HepG2 (cell line): Measurements from ENCODE around the gene ANKHD1.

ENCODE experiments used
- KAT2B ChIP-seq: fragments of 150-350 bp; IDR thresholded peaks from 2 replicates; pipeline ENCODE4 v1.6.1; 2014; ENCODE audit warnings: low read depth, low read length, borderline replicate concordance
- MTF1 ChIP-seq: sonication (generic); formaldehyde crosslinking; IDR thresholded peaks from 2 replicates; pipeline ENCODE4 v1.5.0; 2020; ENCODE audit warnings: missing genetic modification reagents
- POLR2AphosphoS2 ChIP-seq: IDR thresholded peaks from 2 replicates; pipeline ENCODE4 v1.6.1; 2011; ENCODE audit warnings: low read depth, low read length, improper control_type of control experiment
- SIN3A ChIP-seq: IDR thresholded peaks from 2 replicates; pipeline ENCODE4 v1.6.1; 2011; ENCODE audit warnings: low read depth, mild to moderate bottlenecking, control low read depth, low read length, borderline replicate concordance
- SP2 ChIP-seq: sonication (generic); formaldehyde crosslinking; IDR thresholded peaks from 2 replicates; pipeline ENCODE4 v1.5.1; 2020; ENCODE audit warnings: mild to moderate bottlenecking, missing genetic modification reagents
- SRF ChIP-seq: IDR thresholded peaks from 2 replicates; pipeline ENCODE4 v1.6.1; 2011; ENCODE audit warnings: mild to moderate bottlenecking, low read depth, low read length, moderate library complexity
- TARDBP ChIP-seq: sonication (generic); formaldehyde crosslinking; IDR thresholded peaks from 2 replicates; pipeline ENCODE4 v1.8.0; 2022; ENCODE audit warnings: mild to moderate bottlenecking, missing genetic modification reagents
- TCF7L2 ChIP-seq: IDR thresholded peaks from 2 replicates; pipeline ENCODE4 v1.6.1; 2011; ENCODE audit warnings: mild to moderate bottlenecking, low read depth, low read length, moderate library complexity

DNA sequence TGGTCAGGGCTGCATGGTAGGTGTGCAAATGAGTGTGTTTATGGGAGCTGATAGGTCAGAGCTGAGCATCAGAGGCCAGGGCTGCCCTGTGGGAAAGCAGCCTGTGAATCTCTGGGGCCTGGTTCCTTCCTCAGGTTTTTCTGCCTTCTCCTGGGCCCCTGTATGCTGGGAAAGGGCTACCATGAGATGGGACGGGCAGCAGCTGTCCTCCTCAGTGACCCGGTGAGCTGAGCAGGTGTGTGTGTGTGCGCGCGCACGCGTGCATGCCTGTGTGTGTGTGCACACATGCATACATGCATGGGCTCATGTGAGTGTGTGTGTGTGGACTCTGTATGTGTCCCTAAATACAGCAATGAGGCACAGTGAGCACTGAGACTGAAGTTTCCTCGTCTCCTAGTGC, 39.3 kb upstream of the ANKHD1 start:
- TF ChIP-seq SP2 (CRISPR knock-in tag) = no peak
- no peak for TF ChIP-seq TARDBP (CRISPR knock-in tag)
- no peak for TF ChIP-seq SRF
- no peak for TF ChIP-seq MTF1 (CRISPR knock-in tag)
- no peak for TF ChIP-seq TCF7L2
- TF ChIP-seq SIN3A = no peak
- no peak for TF ChIP-seq KAT2B
- TF ChIP-seq POLR2AphosphoS2 = no peak
